ENCODE measurements around the gene XYLT1.

Gene XYLT1

DNA sequence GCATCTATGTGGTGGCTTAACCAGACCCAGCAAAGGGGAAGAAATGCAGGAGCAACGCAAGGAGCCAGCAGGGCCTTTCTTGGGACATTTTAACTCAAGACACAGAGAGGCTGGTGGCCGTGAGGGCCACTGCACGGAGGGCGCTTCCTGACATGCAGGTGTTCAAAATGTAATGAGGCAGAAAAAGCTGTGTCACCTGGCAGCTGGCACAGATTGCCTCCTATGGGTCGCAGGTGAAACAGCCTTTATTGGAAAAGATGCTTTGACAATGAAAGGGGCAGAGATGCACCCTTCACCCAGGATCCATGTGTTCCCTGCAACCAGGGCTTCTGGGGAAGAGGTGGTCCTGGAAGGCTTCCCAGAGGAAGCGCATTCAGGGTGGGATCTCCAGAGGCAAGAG is 219.3 kb downstream of the XYLT1 start:
- ChIA-PET CTCF (no interaction called here), POLR2A (no interaction called here)
- no peak for DNase-seq (ENCODE audit: extremely low spot score)
- no peak for TF ChIP-seq LEF1 (IDR thresholded peaks at IDR 0.05; ENCODE audit: borderline replicate concordance)
- no peak for TF ChIP-seq L3MBTL2 (conservative IDR thresholded peaks at IDR 0.05)
- no peak for TF ChIP-seq FOXA1 (IDR thresholded peaks at IDR 0.05)
- TF ChIP-seq NFRKB (IDR thresholded peaks at IDR 0.05), result no peak
- no peak for TF ChIP-seq BHLHE40 (IDR thresholded peaks at IDR 0.05; ENCODE audit: borderline replicate concordance)
- TF ChIP-seq ARNT (IDR thresholded peaks at IDR 0.05), result no peak
- TF ChIP-seq, protein P1, sequence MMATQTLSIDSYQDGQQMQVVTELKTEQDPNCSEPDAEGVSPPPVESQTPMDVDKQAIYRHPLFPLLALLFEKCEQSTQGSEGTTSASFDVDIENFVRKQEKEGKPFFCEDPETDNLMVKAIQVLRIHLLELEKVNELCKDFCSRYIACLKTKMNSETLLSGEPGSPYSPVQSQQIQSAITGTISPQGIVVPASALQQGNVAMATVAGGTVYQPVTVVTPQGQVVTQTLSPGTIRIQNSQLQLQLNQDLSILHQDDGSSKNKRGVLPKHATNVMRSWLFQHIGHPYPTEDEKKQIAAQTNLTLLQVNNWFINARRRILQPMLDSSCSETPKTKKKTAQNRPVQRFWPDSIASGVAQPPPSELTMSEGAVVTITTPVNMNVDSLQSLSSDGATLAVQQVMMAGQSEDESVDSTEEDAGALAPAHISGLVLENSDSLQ (IDR thresholded peaks at IDR 0.05), result no peak
- TF ChIP-seq CTBP1 (IDR thresholded peaks at IDR 0.05; ENCODE audit: borderline replicate concordance), result no peak
- no peak for TF ChIP-seq TARDBP (IDR thresholded peaks at IDR 0.05)
- TF ChIP-seq ELF4 (IDR thresholded peaks at IDR 0.05), result no peak
- no peak for TF ChIP-seq HDGF (IDR thresholded peaks at IDR 0.05; ENCODE audit: borderline replicate concordance)
- TF ChIP-seq FOXM1 (IDR thresholded peaks at IDR 0.05; ENCODE audit: borderline replicate concordance), result no peak
- no peak for TF ChIP-seq SUZ12 (IDR thresholded peaks at IDR 0.05)
- no peak for TF ChIP-seq ZNF384 (IDR thresholded peaks at IDR 0.05)

DNA sequence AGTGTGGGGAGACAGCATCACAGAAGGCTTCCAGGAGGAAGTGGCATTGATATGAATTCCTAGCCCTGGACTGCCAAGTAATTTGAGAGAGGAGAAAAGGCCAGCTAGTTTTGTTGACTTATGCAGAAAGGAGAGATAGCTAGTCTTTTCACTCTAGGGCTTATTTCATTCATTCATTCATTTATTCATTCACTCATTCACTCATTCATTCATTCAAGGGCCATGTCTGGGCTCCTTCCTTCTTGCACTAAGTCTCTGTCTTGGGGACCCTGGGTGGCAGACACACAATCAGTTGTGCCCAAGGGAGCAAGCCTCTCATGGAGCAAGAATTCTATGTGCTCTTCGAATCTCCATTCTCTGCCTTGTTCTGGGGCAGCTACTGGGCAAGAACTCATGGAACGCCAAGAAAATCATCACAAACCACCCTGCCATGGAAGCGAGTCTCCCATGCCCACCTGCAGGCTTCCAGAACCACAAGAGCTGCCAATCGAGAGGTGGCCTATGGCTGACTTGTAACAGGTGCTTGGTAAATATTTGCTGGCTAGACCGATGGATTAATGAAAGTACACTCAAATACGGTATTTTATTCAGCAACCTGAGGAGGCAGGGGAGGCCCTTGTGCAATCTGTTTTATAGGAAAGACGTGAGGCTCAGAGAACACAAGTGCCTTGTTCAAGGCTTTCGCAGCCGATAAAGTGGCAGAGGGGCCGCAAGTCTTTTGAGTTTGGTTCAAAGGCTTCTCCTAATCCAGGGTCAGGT is 223.6 kb downstream of the XYLT1 start:
- ChIA-PET CTCF (no interaction called here), POLR2A (no interaction called here)
- TF ChIP-seq BHLHE40 (IDR thresholded peaks at IDR 0.05; ENCODE audit: borderline replicate concordance), result no peak
- TF ChIP-seq FOXA1 (IDR thresholded peaks at IDR 0.05), result no peak
- no peak for TF ChIP-seq ARNT (IDR thresholded peaks at IDR 0.05)
- no peak for TF ChIP-seq LEF1 (IDR thresholded peaks at IDR 0.05; ENCODE audit: borderline replicate concordance)
- no peak for TF ChIP-seq FOXK2 (IDR thresholded peaks at IDR 0.05)
- no peak for TF ChIP-seq L3MBTL2 (conservative IDR thresholded peaks at IDR 0.05)
- no peak for TF ChIP-seq SP1 (IDR thresholded peaks at IDR 0.05)
- TF ChIP-seq CTBP1 (IDR thresholded peaks at IDR 0.05; ENCODE audit: borderline replicate concordance), result no peak
- no peak for TF ChIP-seq ELF4 (IDR thresholded peaks at IDR 0.05)
- no peak for TF ChIP-seq SUZ12 (IDR thresholded peaks at IDR 0.05)
- TF ChIP-seq, protein P1 (IDR thresholded peaks at IDR 0.05), result no peak
- TF ChIP-seq TARDBP (IDR thresholded peaks at IDR 0.05), result no peak
- no peak for TF ChIP-seq FOXM1 (IDR thresholded peaks at IDR 0.05; ENCODE audit: borderline replicate concordance)

DNA sequence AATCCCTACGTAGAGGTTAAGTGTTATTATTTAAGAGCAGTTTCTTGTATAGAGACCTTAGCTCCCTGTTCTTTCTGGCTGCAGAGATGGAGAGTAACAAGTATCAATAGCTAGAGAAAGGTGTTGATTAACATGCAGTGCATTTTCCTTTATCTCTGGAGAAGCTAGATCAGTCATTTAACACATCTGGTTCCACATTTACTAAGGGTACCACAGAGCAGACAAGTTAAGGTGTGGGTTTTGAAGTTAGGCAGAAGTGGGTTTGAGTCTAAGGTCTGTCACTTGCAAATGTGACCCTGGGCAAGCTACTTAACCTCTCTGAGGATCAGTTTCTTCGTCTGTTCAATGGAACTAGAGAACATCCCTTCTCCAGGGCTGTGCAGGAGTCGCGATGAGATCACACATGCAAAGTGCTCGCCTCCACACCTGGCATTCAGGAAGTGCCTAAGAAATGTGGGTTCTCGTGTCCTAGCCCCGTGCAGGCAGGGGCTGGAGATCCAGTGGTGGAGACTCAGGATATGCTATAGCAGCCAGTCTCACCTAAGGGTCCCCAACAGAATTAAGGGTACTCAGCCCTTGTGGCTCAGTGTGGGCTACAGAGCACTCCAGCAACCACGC is 224.4 kb downstream of the XYLT1 start:
- no peak for TF ChIP-seq TARDBP (IDR thresholded peaks at IDR 0.05)
- TF ChIP-seq SP1 (IDR thresholded peaks at IDR 0.05), result no peak
- TF ChIP-seq SUZ12 (IDR thresholded peaks at IDR 0.05), result no peak
- TF ChIP-seq NFRKB (IDR thresholded peaks at IDR 0.05), result no peak
- TF ChIP-seq L3MBTL2 (conservative IDR thresholded peaks at IDR 0.05), result no peak
- no peak for TF ChIP-seq FOXA1 (IDR thresholded peaks at IDR 0.05)
- no peak for DNase-seq (ENCODE audit: extremely low spot score)
- ChIA-PET POLR2A (no interaction called here), CTCF (no interaction called here)

More for the DNA sequence above, 223.6 kb downstream of the XYLT1 start:
- no peak for DNase-seq (ENCODE audit: extremely low spot score)

DNA sequence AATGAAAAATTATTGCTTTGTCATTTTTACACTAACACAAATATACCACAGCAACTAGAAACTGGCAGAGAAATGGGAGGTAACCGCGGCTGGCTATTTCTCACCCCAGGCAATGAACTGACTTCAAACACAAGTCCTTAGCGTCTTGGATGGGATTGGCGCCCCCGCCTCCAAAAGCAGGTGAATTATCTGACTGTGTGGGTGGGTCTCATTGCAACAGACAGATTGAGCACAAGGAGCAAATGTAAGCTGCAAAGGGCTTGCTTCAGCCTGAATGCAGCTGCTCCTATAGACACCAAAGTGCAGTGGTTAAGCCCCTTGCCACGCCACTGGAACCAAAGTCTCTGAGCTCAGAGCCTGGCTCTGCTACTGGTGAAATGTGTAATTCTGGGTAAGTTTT is 225.0 kb downstream of the XYLT1 start:
- no peak for DNase-seq (ENCODE audit: extremely low spot score)
- ChIA-PET CTCF (no interaction called here), POLR2A (no interaction called here)
- TF ChIP-seq, protein P1 (IDR thresholded peaks at IDR 0.05), result no peak
- TF ChIP-seq ZNF384 (IDR thresholded peaks at IDR 0.05), result no peak

DNA sequence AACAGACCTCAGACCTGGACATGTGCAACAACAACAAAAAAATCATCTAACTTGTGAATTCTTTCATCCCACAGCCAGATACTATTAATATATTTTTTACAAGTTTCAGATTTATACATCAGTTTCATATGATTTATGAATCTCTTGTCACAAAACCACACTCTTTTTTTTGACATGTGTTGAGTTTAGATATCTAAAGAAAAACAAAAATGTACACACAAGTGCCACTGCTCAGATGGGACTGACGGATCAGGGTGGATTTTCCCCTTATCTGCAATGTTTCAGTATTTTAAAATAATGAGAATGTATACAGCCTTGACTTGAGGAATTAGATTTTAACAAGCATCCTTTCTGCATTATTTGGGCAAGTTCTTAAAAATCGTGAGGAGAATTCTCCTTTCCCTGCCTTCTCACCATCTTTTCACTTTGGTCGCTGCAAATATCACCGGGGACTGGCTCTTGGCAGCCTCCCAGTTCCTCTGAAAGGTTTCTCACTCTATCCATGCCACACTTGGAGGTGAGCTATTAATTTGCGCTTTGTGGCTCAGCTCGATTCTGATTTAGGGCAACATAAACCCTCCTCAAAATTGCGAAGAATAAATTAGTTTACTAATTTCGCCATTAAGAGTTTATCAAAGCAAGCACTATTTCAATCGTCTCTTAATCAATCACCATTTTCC is 225.7 kb downstream of the XYLT1 start:
- CTCF ChIA-PET, result interaction anchor here (0.7 kb wide), 2 partner anchors 34 to 334 kb away, joined by 3 read pairs; no protein-coding TSS in a partner anchor
- TF ChIP-seq LEF1 (IDR thresholded peaks at IDR 0.05; ENCODE audit: borderline replicate concordance) (no peak), TARDBP (IDR thresholded peaks at IDR 0.05) (no peak), CTBP1 (IDR thresholded peaks at IDR 0.05; ENCODE audit: borderline replicate concordance) (no peak), ELF4 (IDR thresholded peaks at IDR 0.05) (no peak), ZNF384 (IDR thresholded peaks at IDR 0.05) (no peak), FOXK2 (IDR thresholded peaks at IDR 0.05) (no peak), FOXA1 (IDR thresholded peaks at IDR 0.05) (no peak), BHLHE40 (IDR thresholded peaks at IDR 0.05; ENCODE audit: borderline replicate concordance) (no peak), L3MBTL2 (conservative IDR thresholded peaks at IDR 0.05) (no peak), SUZ12 (IDR thresholded peaks at IDR 0.05) (no peak), NFRKB (IDR thresholded peaks at IDR 0.05) (no peak)
- POLR2A ChIA-PET, result no interaction called here
- no peak for DNase-seq (ENCODE audit: extremely low spot score)

DNA sequence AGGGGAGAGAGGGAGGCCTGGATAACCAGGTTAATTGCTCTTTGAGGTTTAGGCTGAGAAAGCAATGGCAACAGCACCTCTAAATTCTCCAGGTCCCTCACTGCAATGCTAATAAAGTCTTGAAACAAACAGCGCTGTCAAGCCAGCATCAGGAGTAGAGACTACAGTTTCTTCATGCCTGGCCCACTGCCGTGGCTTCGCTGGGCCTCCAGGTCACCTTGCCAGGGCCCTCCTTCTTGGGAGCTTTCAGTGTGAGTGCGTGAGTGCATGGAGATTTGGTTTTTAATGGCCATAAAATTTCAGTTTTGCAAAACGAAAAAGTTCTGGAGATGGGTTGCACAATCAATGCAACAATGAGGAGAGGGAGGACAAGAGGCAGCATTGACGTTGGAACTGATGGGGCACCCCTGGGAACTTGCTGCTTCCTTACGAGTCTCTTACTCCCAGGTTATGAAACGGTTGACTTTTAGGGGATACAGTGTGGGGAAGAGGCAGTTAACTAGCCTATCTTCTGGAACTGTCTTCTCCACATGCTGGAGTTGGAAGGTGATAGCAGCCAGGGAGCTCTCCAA is 229.4 kb downstream of the XYLT1 start:
- TF ChIP-seq ZNF384 (IDR thresholded peaks at IDR 0.05) (no peak), BHLHE40 (IDR thresholded peaks at IDR 0.05; ENCODE audit: borderline replicate concordance) (no peak), ELF4 (IDR thresholded peaks at IDR 0.05) (no peak), FOXM1 (IDR thresholded peaks at IDR 0.05; ENCODE audit: borderline replicate concordance) (no peak), TARDBP (IDR thresholded peaks at IDR 0.05) (no peak), L3MBTL2 (conservative IDR thresholded peaks at IDR 0.05) (no peak), SUZ12 (IDR thresholded peaks at IDR 0.05) (no peak), FOXA1 (IDR thresholded peaks at IDR 0.05) (no peak), NFRKB (IDR thresholded peaks at IDR 0.05) (no peak), LEF1 (IDR thresholded peaks at IDR 0.05; ENCODE audit: borderline replicate concordance) (no peak), CTBP1 (IDR thresholded peaks at IDR 0.05; ENCODE audit: borderline replicate concordance) (no peak)
- TF ChIP-seq, protein P1 (IDR thresholded peaks at IDR 0.05), result no peak
- ChIA-PET POLR2A (no interaction called here), CTCF (no interaction called here)
- no peak for DNase-seq (ENCODE audit: extremely low spot score)
